GDM1 (cell line): Measurements from ENCODE around the gene PCDHB4.
"Not testable (repeated sequence)": the region's sequence is repeated elsewhere in the genome, so short reads cannot be mapped to it uniquely, and the experiment has no call there.

Experiments
- DNase-seq: peaks from one replicate; lab custom pipeline; 2025; lab: John Stamatoyannopoulos, UW

PCDHB4 gene

DNA sequence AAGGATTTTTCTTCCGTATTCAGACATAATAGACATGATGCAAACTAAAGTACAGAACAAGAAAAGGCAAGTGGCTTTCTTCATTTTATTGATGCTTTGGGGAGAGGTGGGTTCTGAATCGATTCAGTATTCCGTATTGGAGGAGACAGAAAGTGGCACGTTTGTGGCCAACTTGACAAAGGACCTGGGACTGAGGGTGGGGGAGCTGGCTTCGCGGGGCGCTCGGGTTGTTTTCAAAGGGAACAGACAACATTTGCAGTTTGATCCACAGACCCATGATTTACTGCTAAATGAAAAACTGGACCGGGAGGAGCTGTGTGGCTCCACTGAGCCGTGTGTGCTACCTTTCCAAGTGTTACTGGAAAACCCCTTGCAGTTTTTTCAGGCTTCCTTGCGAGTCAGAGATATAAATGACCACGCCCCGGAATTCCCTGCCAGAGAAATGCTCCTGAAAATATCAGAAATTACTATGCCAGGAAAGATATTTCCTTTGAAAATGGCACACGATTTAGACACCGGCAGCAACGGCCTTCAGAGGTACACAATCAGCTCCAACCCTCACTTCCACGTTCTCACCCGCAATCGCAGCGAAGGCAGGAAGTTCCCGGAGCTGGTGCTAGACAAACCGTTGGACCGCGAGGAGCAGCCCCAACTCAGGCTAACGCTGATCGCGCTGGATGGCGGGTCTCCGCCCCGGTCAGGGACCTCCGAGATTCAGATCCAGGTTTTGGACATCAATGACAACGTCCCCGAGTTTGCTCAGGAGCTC, 28.8 kb downstream of the PCDHB4 start:
- DNase-seq: no peak

DNA sequence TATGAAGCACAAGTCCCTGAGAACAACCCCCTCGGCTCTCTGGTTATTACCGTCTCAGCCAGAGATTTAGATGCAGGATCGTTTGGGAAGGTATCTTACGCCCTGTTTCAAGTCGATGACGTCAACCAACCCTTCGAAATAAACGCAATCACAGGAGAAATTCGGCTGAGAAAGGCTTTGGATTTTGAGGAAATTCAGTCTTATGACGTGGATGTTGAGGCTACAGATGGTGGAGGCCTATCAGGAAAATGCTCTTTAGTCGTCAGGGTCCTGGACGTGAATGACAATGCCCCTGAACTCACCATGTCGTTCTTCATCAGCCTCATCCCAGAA, 29.3 kb downstream of the PCDHB4 start:
- no peak for DNase-seq

DNA sequence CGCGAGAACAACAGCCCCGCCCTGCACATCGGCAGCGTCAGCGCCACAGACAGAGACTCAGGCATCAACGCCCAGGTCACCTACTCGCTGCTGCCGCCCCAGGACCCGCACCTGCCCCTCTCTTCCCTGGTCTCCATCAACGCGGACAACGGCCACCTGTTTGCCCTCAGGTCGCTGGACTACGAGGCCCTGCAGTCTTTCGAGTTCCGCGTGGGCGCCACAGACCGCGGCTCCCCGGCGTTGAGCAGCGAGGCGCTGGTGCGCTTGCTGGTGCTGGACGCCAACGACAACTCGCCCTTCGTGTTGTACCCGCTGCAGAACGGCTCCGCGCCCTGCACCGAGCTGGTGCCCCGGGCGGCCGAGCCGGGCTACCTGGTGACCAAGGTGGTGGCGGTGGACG, 30.0 kb downstream of the PCDHB4 start:
- DNase-seq: not testable (repeated sequence)

DNA sequence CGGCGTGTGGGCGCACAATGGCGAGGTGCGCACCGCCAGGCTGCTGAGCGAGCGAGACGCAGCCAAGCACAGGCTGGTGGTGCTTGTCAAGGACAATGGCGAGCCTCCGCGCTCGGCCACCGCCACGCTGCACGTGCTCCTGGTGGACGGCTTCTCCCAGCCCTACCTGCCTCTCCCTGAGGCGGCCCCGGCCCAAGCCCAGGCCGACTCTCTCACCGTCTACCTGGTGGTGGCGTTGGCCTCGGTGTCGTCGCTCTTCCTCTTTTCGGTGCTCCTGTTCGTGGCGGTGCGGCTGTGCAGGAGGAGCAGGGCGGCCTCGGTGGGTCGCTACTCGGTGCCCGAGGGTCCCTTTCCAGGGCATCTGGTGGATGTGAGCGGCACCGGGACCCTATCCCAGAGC, 30.5 kb downstream of the PCDHB4 start:
- not testable (repeated sequence) for DNase-seq

DNA sequence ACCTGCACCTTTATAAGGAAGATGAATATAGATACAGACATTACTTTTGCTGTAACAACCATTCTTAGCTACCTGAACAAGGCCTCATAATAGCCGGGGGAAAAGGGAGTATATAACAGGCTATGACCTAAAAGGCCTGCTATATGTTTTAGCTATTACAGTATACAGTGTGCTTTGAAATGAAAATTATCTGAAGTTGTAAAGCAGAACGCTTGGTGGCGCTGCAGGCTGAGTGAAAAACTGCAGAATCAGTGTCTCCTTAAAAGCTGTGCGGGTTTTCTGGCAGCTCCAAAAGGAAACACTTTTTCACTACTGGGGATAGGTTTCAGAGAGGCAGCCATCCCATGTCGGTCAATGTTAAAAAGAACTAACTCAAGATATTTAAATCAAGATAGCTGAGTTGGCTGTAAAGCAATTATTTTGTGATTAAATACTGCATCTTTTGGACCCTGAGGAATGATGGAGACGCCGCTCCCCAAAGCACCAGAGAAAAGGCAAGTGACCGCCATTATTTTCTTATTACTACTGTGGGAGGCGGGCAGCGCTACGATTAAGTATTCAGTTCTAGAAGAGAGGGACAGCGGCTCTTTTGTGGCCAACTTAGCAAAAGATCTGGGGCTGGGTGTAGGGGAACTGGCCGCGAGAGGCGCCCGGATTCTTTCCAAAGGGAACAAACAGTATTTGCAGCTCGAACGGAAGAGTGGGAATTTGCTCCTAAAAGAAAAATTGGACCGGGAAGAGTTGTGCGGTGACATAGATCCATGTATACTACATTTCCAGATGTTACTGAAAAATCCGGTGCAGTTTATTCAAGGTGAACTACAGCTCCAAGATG, 34.1 kb downstream of the PCDHB4 start:
- DNase-seq: no peak

DNA sequence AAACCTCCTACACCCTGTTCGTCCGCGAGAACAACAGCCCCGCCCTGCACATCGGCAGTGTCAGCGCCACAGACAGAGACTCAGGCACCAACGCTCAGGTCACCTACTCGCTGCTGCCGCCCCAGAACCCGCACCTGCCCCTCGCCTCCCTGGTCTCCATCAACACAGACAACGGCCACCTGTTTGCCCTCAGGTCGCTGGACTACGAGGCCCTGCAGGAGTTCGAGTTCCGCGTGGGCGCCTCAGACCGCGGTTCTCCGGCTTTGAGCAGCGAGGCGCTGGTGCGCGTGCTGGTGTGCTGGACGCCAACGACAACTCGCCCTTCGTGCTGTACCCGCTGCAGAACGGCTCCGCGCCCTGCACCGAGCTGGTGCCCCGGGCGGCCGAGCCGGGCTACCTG, 35.7 kb downstream of the PCDHB4 start:
- DNase-seq: not testable (repeated sequence)

DNA sequence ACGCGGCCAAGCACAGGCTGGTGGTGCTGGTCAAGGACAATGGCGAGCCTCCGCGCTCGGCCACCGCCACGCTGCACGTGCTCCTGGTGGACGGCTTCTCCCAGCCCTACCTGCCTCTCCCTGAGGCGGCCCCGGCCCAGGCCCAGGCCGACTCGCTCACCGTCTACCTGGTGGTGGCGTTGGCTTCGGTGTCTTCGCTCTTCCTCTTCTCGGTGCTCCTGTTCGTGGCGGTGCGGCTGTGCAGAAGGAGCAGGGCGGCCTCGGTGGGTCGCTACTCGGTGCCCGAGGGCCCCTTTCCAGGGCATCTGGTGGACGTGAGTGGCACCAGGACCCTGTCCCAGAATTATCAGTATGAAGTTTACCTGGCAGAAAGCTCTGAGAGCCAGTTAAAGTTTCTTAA, 36.3 kb downstream of the PCDHB4 start:
- DNase-seq: not testable (repeated sequence)

DNA sequence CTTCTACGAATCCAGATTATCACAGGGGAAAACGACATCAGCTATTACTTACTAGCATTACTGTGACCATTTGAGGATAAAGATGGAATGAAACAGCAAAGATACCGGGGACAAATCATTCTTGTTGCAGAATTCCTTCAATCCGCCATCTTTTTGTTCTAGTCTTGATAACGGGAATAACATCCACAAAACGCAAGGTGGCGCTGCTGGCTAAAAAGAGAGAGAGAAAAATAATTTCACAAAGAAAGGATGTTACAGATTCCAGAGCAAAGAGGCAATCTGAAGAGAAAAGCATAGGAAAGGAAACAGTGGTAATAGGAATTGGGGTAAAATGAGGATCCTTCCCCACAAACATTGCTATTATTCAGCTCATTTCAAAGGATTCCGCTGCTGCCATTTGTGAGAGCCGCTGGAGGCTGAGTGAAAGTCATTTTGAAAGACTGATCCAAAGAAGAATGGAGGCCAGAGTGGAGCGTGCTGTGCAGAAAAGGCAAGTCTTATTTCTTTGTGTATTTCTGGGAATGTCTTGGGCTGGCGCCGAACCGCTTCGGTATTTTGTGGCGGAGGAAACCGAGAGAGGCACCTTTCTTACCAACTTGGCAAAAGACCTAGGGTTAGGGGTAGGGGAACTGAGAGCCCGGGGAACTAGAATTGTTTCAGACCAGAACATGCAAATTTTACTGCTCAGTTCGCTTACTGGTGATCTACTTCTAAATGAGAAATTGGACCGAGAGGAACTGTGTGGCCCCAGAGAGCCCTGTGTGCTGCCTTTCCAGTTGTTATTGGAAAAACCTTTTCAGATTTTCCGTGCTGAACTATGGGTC, 51.0 kb downstream of the PCDHB4 start, which contains the start of gene PCDHB7:
TSS of gene PCDHB7 (plus strand) at position 264 of the 824 bp plus-strand sequence. CDS start at position 456, 192 bp downstream.
- DNase-seq: no peak

DNA sequence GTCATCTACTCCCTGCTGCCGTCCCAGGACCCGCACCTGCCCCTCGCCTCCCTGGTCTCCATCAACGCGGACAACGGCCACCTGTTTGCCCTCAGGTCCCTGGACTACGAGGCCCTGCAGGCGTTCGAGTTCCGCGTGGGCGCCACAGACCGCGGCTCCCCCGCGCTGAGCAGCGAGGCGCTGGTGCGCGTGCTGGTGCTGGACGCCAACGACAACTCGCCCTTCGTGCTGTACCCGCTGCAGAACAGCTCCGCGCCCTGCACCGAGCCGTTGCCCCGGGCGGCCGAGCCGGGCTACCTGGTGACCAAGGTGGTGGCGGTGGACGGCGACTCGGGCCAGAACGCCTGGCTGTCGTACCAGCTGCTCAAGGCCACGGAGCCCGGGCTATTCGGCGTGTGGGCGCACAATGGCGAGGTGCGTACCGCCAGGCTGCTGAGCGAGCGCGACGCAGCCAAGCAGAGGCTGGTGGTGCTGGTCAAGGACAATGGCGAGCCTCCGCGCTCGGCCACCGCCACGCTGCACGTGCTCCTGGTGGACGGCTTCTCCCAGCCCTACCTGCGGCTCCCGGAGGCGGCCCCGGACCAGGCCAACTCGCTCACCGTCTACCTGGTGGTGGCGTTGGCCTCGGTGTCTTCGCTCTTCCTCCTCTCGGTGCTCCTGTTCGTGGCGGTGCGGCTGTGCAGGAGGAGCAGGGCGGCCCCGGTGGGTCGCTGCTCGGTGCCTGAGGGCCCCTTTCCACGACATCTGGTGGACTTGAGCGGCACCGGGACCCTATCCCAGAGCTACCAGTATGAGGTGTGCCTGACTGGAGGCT, 52.9 kb downstream of the PCDHB4 start:
- not testable (repeated sequence) for DNase-seq
